ENCODE data around the gene STARD3.
"Not testable (repeated sequence)": the region's sequence is repeated elsewhere in the genome, so short reads cannot be mapped to it uniquely, and the experiment has no call there.

STARD3 gene

GRCh38 chr17:39706921-39707337 is 70.0 kb downstream of the STARD3 start:
- H3K27ac ChIP-seq (ENCODE audit: low read length), result peak overlapping the region; percentile 80

GRCh38 chr17:39709319-39709997 is 72.5 kb downstream of the STARD3 start:
- peaks cover 6 to 10% of the 10 kb centered on the region in 2 donors for H3K4me1 ChIP-seq (ENCODE audit: control insufficient read depth in 1 of 2, insufficient read depth in 2 of 2, low read length in 2 of 2)
- H3K9me3 ChIP-seq (ENCODE audit: control insufficient read depth in 1 of 2, low read length in 2 of 2), result no peaks in the 10 kb centered on the region
- H3K4me3 ChIP-seq (ENCODE audit: low read depth in 1 of 2, low read length in 2 of 2), result no peak overlapping the region
- H3K27me3 ChIP-seq (ENCODE audit: low read depth, low read length), result no peaks in the 10 kb centered on the region
- peaks cover 35 to 69% of the 10 kb centered on the region in 2 donors for H3K36me3 ChIP-seq (ENCODE audit: control insufficient read depth in 1 of 2, insufficient read depth in 2 of 2, low read length in 2 of 2)
- H3K27ac ChIP-seq (ENCODE audit: low read length), result no peak overlapping the region

More at GRCh38 chr17:39706921-39707337, 70.0 kb downstream of the STARD3 start:
- no peak overlapping the region for H3K4me3 ChIP-seq (ENCODE audit: low read depth in 1 of 2, low read length in 2 of 2)
- peaks cover 24 to 51% of the 10 kb centered on the region in 2 donors for H3K36me3 ChIP-seq (ENCODE audit: control insufficient read depth in 1 of 2, insufficient read depth in 2 of 2, low read length in 2 of 2)
- no peaks in the 10 kb centered on the region for H3K27me3 ChIP-seq (ENCODE audit: low read depth, low read length)
- peaks cover 9 to 11% of the 10 kb centered on the region in 2 donors for H3K4me1 ChIP-seq (ENCODE audit: control insufficient read depth in 1 of 2, insufficient read depth in 2 of 2, low read length in 2 of 2)
- no peaks in the 10 kb centered on the region for H3K9me3 ChIP-seq (ENCODE audit: control insufficient read depth in 1 of 2, low read length in 2 of 2)

- peaks cover 0 to 4% of the 10 kb centered on the region in 2 donors for H3K4me1 ChIP-seq (ENCODE audit: control insufficient read depth in 1 of 2, insufficient read depth in 2 of 2, low read length in 2 of 2)
- H3K9me3 ChIP-seq (ENCODE audit: control insufficient read depth in 1 of 2, low read length in 2 of 2), result no peaks in the 10 kb centered on the region
- no peak overlapping the region for H3K27ac ChIP-seq (ENCODE audit: low read length)
- H3K27me3 ChIP-seq (ENCODE audit: low read depth, low read length), result no peaks in the 10 kb centered on the region
- no peak overlapping the region for H3K4me3 ChIP-seq (ENCODE audit: low read depth in 1 of 2, low read length in 2 of 2)
- peaks cover 35 to 70% of the 10 kb centered on the region in 2 donors for H3K36me3 ChIP-seq (ENCODE audit: control insufficient read depth in 1 of 2, insufficient read depth in 2 of 2, low read length in 2 of 2)
These were observed 73.3 kb downstream of the STARD3 start for GRCh38 chr17:39709998-39710964.

- peaks cover 35 to 78% of the 10 kb centered on the region in 2 donors for H3K36me3 ChIP-seq (ENCODE audit: control insufficient read depth in 1 of 2, insufficient read depth in 2 of 2, low read length in 2 of 2)
- H3K27ac ChIP-seq (ENCODE audit: low read length); H3K4me1 ChIP-seq (ENCODE audit: control insufficient read depth in 1 of 2, insufficient read depth in 2 of 2, low read length in 2 of 2); H3K4me3 ChIP-seq (ENCODE audit: low read depth in 1 of 2, low read length in 2 of 2); H3K9me3 ChIP-seq (ENCODE audit: control insufficient read depth in 1 of 2, low read length in 2 of 2); H3K27me3 ChIP-seq (ENCODE audit: low read depth, low read length): not testable (repeated sequence)
These were observed 74.1 kb downstream of the STARD3 start for GRCh38 chr17:39711071-39711470.

- peaks cover 35 to 82% of the 10 kb centered on the region in 2 donors for H3K36me3 ChIP-seq (ENCODE audit: control insufficient read depth in 1 of 2, insufficient read depth in 2 of 2, low read length in 2 of 2)
- H3K27ac ChIP-seq (ENCODE audit: low read length), result no peak overlapping the region
- H3K4me3 ChIP-seq (ENCODE audit: low read depth in 1 of 2, low read length in 2 of 2), result no peak overlapping the region
- H3K4me1 ChIP-seq (ENCODE audit: control insufficient read depth in 1 of 2, insufficient read depth in 2 of 2, low read length in 2 of 2), result no peaks in the 10 kb centered on the region
- no peaks in the 10 kb centered on the region for H3K9me3 ChIP-seq (ENCODE audit: control insufficient read depth in 1 of 2, low read length in 2 of 2)
- no peaks in the 10 kb centered on the region for H3K27me3 ChIP-seq (ENCODE audit: low read depth, low read length)
These were observed 74.9 kb downstream of the STARD3 start for GRCh38 chr17:39711851-39712250.

Data from muscle layer of duodenum (tissue), 2 donors.